HG02885 (cell line): Measurements from ENCODE around the gene DUOXA2.
"Not testable (repeated sequence)": the region's sequence is repeated elsewhere in the genome, so short reads cannot be mapped to it uniquely, and the experiment has no call there.

Source experiments
- ATAC-seq: cut with Tn5 transposase; IDR thresholded peaks from one replicate; pipeline ENCODE4 v1.9.1; 2021; ENCODE audit warnings: mild to moderate bottlenecking; ENCODE audit not compliant: unreplicated experiment, poor library complexity

The DUOXA2 gene

DNA sequence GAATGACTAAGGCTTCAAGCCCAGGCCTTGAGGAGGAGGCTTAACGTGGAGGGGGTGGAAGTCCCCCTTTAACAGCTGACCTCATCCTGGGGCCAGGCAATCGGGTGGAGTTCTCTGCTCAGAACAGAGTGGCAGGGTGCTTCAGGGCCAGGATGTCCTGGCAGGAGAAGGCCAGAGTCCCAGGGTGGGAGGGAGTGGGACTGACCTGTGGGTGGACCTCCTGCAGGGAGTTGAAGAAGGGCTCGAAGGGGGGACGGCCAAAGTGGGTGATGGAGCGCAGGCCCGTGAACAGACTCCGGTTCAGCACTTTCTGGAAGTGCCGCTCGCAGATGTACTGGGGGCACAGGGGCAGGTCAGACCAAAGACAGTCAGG is 19.8 kb upstream of the DUOXA2 start:
- no peak for ATAC-seq

- no peak for ATAC-seq
Measured at GRCh38 chr15:45095661-45096060, 18.5 kb upstream of the DUOXA2 start.

- no peak for ATAC-seq
Measured at GRCh38 chr15:45097466-45097865, 16.7 kb upstream of the DUOXA2 start.

- ATAC-seq, result no peak
Measured at GRCh38 chr15:45099549-45100165, 14.5 kb upstream of the DUOXA2 start.

DNA sequence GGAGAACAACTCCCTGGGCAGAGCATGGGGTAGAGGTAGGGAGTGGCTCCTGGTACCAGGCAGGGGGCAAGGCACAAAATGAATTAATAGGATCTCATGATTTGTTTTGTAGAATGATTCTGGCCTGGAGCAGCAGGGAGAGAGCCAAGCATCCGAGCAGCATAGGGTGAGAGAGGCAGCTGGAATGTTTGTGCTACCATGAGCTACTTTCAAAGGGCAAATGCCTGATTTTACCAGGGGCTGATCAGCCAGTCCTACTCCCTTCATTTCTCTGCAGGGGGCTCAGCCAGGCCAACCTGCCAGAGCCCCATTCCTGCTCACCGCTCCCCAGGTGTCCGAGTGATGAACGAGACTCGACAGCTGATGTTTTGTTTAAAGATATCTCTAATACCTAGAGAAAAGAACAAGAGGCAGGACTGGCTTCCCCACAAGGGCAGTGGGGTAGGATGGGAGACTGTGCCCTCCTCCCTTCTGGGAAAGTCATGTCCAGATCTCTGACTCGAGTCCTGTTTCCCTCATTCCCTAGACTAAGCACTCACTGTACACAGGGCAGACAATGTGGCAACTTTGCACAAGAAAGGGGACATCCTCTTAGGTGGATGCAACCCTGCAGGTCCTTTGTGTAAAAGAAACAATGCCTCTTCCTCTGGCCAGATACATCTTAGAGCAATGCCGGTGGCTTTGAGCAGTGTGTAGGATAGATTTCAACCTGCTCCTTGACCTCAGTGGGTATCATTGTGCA is 13.1 kb upstream of the DUOXA2 start:
- no peak for ATAC-seq

DNA sequence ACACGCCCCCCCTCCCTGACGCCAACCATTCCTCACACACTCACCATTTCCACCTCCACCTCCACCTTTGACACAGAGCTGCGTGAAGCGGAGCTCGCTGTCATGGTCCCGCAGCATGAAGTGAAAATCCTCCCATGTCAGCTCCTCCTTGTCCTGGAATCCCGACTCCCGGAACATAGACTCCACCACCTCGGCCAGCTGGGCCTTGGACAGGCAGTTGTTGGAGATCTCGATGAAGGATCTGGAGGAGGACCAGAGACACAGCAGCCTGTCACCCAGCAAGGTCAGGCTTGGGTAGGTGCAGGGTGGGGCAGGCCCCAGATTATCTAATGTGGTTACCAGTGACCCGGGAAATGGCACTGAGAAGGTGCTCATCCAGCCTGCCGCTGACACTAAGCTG is 12.4 kb upstream of the DUOXA2 start:
- ATAC-seq, result no peak

- no peak for ATAC-seq
Measured at GRCh38 chr15:45102226-45102625, 11.9 kb upstream of the DUOXA2 start.

GRCh38 chr15:45104170-45104569 is 10.0 kb upstream of the DUOXA2 start:
- ATAC-seq, result not testable (repeated sequence)

DNA sequence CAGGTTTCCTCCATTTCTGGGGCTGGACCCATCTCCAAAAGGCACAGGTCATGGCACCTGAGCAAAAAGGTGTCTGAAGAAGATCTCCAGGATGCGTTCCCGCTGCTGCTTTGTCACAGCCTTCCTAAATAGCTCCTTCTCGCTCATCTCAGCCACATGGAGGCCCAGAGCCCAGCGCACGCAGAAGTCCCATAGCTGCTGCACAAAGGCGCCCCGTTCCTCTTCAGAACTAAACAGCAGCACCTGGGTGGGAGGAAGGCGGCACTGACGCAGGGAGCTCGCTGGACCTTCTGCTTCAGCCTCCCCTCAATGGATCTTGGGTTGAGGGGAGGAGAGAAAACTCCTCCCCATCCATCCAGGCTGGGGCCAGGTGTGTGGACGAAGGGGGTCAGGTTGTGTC is 8.5 kb upstream of the DUOXA2 start:
- ATAC-seq, result no peak

DNA sequence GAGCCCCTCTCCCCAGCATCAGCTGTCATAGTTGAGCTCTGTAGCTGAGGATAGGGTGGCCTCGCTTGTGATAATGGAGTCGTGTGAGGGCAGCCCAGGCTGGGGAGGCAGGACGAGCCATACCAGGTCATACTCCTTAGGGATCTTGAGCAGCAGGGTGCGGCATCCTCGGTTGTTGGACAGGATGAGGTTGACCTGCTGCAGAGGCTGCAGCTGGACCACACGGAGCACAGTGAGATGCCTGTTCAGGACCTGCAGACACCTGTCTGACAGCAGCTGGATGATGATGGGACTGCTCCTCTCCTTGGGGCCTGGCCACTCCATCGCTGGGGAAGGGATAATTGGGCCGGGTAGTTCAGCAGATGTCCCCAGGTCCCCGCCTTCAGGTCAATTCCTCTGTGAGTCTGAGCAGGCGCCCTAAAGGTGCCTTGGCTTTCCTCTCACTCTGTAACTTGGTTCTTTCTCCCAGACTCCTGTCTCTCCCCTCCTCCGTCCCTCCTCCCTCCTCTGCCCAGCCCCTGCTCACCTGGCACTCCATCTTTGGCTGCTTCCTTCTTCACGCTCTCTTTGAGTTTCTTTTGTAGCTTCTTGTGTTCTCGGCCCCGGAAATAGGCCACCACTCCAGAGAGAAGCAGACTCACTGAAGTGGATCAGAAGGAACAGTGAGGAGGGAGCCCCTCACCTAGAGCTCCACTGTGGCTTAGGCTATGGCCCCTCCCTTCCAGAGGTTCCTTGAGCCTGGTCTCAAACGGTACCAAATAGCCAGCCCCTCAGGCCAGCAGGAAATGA is 7.9 kb upstream of the DUOXA2 start:
- ATAC-seq, result no peak

GRCh38 chr15:45107941-45108630 is 6.0 kb upstream of the DUOXA2 start:
- ATAC-seq, result no peak

DNA sequence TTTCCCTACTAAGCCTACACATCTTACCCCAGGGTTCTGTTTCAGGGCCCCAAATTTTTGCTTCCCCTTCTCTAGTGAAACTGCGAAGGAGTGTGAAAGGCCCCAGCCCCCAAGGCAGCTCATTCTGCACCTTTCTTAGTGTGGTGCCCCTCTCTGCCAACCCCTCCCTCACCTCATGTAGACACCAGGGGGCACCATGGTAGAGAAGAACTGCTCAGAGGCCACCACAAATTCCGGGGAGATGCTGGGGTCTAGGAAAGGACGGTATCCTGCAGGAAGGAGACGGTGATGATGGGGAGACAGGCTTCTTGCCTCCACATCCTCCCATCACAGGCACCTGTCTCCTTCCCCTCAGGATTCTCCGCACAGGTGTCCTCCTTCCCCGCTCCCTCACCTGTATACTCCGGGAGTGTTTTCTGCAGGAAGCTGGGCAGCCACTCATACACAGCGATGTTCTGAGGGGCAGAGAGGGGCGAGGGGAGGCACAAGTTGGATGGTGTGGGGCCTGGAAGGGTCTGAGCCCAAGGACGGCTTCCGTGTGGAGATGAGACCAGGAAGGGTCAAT is 3.8 kb upstream of the DUOXA2 start:
- no peak for ATAC-seq

DNA sequence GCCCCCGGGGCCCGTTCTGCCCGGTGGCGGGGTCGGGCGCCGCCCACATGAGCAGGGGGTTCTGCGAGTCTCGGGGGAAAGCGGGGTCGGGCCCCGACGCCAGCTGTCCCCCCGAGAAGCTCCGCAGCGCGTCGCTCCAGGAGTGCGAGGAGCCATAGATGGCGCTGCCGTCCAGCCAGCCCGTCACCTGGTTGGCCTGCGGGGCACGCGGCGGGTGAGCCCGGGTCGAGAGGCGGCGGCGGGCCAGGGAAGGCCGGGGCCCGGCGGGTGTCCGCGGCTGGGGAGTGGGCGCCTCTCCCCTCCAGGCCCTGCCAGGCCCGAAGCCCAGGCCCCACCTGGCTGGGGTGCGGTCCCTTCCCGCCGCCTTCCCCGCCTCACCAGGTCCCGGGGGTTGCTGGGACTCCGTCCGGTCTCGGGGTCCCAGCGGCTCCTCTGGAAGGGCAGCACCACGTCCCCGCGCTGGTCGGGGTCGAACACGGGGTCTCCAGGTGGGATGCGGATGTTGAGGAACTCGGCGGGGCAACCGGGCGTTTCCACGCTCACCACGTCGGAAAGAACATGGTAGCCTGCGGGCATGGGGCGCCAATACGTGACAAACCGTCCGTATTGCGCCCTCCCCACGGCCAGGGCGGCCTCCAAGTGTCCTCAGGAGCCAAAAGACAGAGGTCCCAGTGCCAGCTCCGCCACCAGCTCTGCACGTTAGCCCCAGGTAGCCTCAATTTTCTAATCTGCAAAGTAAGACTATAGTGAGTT is 2.6 kb upstream of the DUOXA2 start:
- no peak for ATAC-seq

- ATAC-seq, result no peak
Measured at GRCh38 chr15:45112143-45112590, 2.0 kb upstream of the DUOXA2 start.

DNA sequence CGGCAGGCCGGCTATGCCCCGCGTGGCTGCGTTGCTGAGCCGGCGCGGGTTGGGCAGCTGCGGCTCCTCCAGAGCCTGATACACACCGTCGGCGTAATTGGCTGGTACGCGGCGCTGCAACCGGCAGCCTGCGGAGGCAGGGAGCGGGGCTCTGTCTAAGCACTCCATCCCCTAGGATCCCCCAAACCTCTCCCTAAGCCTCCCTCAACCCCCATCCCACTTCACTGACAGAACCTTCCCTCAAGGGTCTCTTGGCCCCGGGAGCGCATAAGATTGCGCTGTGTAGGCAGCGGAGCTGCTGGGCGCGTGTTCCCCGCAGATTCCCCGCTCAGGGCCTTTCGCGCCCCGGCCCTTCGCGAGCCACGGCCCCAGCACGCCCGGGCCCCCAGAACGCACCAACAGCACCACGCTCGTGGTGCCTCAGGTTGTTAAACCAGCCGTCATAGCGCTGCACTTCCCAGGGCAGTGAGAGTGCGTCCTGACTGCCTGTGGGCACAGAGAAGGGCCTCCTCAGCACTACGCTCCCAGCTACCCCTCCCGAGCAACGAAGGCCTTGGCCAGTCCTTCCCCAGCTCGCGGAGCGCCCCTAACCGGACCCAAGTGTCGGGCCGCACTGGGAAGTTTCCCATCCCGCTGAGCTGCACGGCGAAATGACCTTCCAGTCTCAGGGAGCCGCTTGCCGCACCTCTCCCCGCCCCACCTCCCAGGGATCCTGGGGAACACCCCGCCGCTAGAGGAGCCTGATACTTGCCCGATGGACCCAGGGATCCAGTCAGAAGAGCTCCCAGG is 1.3 kb upstream of the DUOXA2 start:
- no peak for ATAC-seq

- no peak for ATAC-seq
Measured at GRCh38 chr15:45113380-45113990, 641 bp upstream of the DUOXA2 start.

GRCh38 chr15:45114751-45115085 is 592 bp downstream of the DUOXA2 start:
- ATAC-seq, result no peak

GRCh38 chr15:45115312-45115820 is 1.2 kb downstream of the DUOXA2 start:
- ATAC-seq, result no peak
